ENCODE results near the gene WDR33.

DNA sequence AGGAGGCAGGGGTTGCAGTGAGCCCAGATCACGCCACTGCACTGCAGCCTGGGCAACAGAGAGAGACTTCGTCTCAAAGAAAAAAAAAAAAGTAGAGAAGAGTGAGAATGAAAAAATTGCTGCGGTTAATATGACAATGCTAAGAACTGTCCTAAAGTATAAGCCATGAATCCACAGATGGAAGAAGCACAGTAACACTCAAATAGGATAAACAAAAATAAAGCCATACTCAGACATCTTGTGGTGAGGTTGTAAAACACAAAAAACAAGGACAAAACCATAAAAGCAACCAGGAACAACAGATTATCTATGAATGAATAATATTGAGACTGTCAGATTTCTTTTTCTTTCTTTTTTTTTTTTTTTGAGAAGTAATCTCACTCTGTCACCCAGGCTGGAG, 24.0 kb upstream of the WDR33 start:
- TF ChIP-seq CTCF (conservative IDR thresholded peaks at IDR 0.05; ENCODE audit: low read depth, low read length) (no peak), EZH2 (IDR thresholded peaks at IDR 0.05; ENCODE audit: borderline replicate concordance, low read depth, low read length, poor library complexity, severe bottlenecking) (no peak)
